SK-N-SH (cell line): ENCODE results near the gene SYNJ2. TPM values are rescaled to one million over a fixed set of nuclear protein-coding genes. Genes with fewer than 3 reads are reported as not detected.

Experiments
- CTCF ChIA-PET: fragments of 300-600, 350-600 bp; formaldehyde crosslinking; extraction: SDS; loops from one replicate; lab custom pipeline; 2021; lab: Yijun Ruan, JAX
- POLR2A ChIA-PET: fragments of 350-600 bp; sonication (Branson Sonifier 250); formaldehyde crosslinking; extraction: SDS; loops from one replicate; lab custom pipeline; 2020; ENCODE audit warnings: antibody characterized with exemption, inconsistent platforms; lab: Yijun Ruan, JAX
- DNase-seq: peaks from one replicate; pipeline ENCODE4 v3.0.0; 2012
- H2AFZ ChIP-seq: fragments of 200-600 bp; sonication (generic); 2 replicates; pipeline ENCODE4 v1.8.1; 2016; ENCODE audit warnings: antibody characterized with exemption, mild to moderate bottlenecking, low read depth
- H3F3A ChIP-seq: fragments of 200-600 bp; sonication (generic); replicated peaks from 2 replicates; pipeline ENCODE3; 2016; ENCODE audit warnings: antibody characterized with exemption, mild to moderate bottlenecking; ENCODE audit not compliant: insufficient read depth
- H3K27ac ChIP-seq, 2 experiments: fragments of 200-500 bp in 1 of 2; fragments of 200-600 bp in 1 of 2; sonication (Bioruptor generic) in 1 of 2; sonication (generic), shearing (Covaris generic) in 1 of 2; 2 replicates each; pipeline versions ENCODE4 v1.5.1 to v1.6.1; 2014 to 2016; ENCODE audit warnings: low read depth in 2 of 2, inconsistent platforms in 1 of 2, low read length in 1 of 2, mild to moderate bottlenecking in 1 of 2, mixed read lengths in 1 of 2
- H3K27me3 ChIP-seq: fragments of 200-600 bp; sonication (generic), shearing (Covaris generic); 2 replicates; pipeline ENCODE4 v1.6.1; 2016; ENCODE audit warnings: mixed run types; ENCODE audit not compliant: insufficient read depth
- H3K36me3 ChIP-seq, 2 experiments: fragments of 200-500 bp in 1 of 2; fragments of 200-600 bp in 1 of 2; sonication (Bioruptor generic) in 1 of 2; sonication (generic) in 1 of 2; replicated peaks in 1 of 2; 2 replicates each; pipeline versions ENCODE3 to v1.5.1; 2014 to 2016; ENCODE audit warnings: low read length in 1 of 2, mild to moderate bottlenecking in 1 of 2; ENCODE audit not compliant: insufficient read depth in 2 of 2, control insufficient read depth in 1 of 2
- H3K4me1 ChIP-seq, 2 experiments: fragments of 200-500 bp in 1 of 2; fragments of 200-600 bp in 1 of 2; sonication (Bioruptor generic) in 1 of 2; sonication (generic), shearing (Covaris generic) in 1 of 2; 2 replicates each; pipeline versions ENCODE4 v1.5.1 to v1.6.1; 2014 to 2016; ENCODE audit warnings: low read depth in 1 of 2, low read length in 1 of 2, mixed run types in 1 of 2; ENCODE audit not compliant: insufficient read depth in 2 of 2, control insufficient read depth in 1 of 2
- H3K4me2 ChIP-seq: fragments of 200-600 bp; sonication (generic), shearing (Covaris generic); 2 replicates; pipeline ENCODE4 v1.6.1; 2017; ENCODE audit warnings: mixed run types
- H3K4me3 ChIP-seq, 2 experiments: fragments of 200-500 bp in 1 of 2; fragments of 200-600 bp in 1 of 2; sonication (Bioruptor generic) in 1 of 2; sonication (generic), shearing (Covaris generic) in 1 of 2; 2 replicates each; pipeline versions ENCODE4 v1.5.1 to v1.8.1; 2014 to 2016; ENCODE audit warnings: low read depth in 2 of 2, inconsistent platforms in 1 of 2, low read length in 1 of 2, mild to moderate bottlenecking in 1 of 2, mixed read lengths in 1 of 2, moderate library complexity in 1 of 2
- H3K79me2 ChIP-seq: fragments of 200-600 bp; sonication (generic); 2 replicates; pipeline ENCODE4 v1.8.1; 2017; ENCODE audit warnings: mild to moderate bottlenecking; ENCODE audit not compliant: insufficient read depth
- H3K9ac ChIP-seq: fragments of 200-600 bp; sonication (generic); 2 replicates; pipeline ENCODE4 v1.6.1; 2017; ENCODE audit warnings: mixed run types
- H3K9me2 ChIP-seq: fragments of 200-600 bp; sonication (generic); 2 replicates; pipeline ENCODE4 v1.6.1; 2017; ENCODE audit warnings: mixed run types
- H3K9me3 ChIP-seq: fragments of 200-600 bp; sonication (generic); 2 replicates; pipeline ENCODE4 v1.6.1; 2017; ENCODE audit warnings: mixed run types, mild to moderate bottlenecking, moderate library complexity
- H4K20me1 ChIP-seq: fragments of 200-600 bp; sonication (generic); 2 replicates; pipeline ENCODE4 v1.6.1; 2017; ENCODE audit warnings: mild to moderate bottlenecking, mixed run types; ENCODE audit not compliant: insufficient read depth
- CHD2 ChIP-seq: fragments of 150-350 bp; IDR thresholded peaks from 2 replicates; pipeline ENCODE4 v1.6.1; 2018; ENCODE audit warnings: low read length; ENCODE audit not compliant: partially characterized antibody
- ELF1 ChIP-seq: IDR thresholded peaks from 2 replicates; pipeline ENCODE4 v1.4.0; 2012
- EP300 ChIP-seq, 2 experiments: IDR thresholded peaks; 2 replicates each; pipeline versions ENCODE4 v1.4.0 to v1.6.1; 2012; ENCODE audit warnings: borderline replicate concordance in 1 of 2, low read depth in 1 of 2, low read length in 1 of 2
- FOSL2 ChIP-seq: IDR thresholded peaks from 2 replicates; pipeline ENCODE4 v1.4.0; 2012; ENCODE audit warnings: low read depth, mild to moderate bottlenecking, moderate library complexity, borderline replicate concordance
- FOXJ3 ChIP-seq: sonication (generic); formaldehyde crosslinking; IDR thresholded peaks from 2 replicates; pipeline ENCODE4 v1.5.1; 2020; ENCODE audit warnings: mild to moderate bottlenecking, missing genetic modification reagents
- FOXM1 ChIP-seq: IDR thresholded peaks from 2 replicates; pipeline ENCODE4 v1.4.0; 2012; ENCODE audit warnings: low read depth, mild to moderate bottlenecking
- MAX ChIP-seq: IDR thresholded peaks from 2 replicates; pipeline ENCODE4 v1.4.0; 2012; ENCODE audit warnings: low read depth
- MEF2A ChIP-seq: IDR thresholded peaks from 2 replicates; pipeline ENCODE4 v1.4.0; 2012; ENCODE audit warnings: low read depth, borderline replicate concordance
- MXI1 ChIP-seq: IDR thresholded peaks from 2 replicates; pipeline ENCODE4 v1.6.1; 2012; ENCODE audit warnings: mild to moderate bottlenecking, low read depth, low read length, improper control_type of control experiment
- NRF1 ChIP-seq: IDR thresholded peaks from 2 replicates; pipeline ENCODE4 v1.6.1; 2012; ENCODE audit warnings: low read depth, mild to moderate bottlenecking, low read length
- PBX3 ChIP-seq: IDR thresholded peaks from 2 replicates; pipeline ENCODE4; 2012
- RAD21 ChIP-seq: IDR thresholded peaks from 2 replicates; pipeline ENCODE4 v1.6.1; 2012; ENCODE audit warnings: mild to moderate bottlenecking, low read length
- RCOR1 ChIP-seq: fragments of 150-350 bp; IDR thresholded peaks from 2 replicates; pipeline ENCODE4 v1.6.1; 2017; ENCODE audit warnings: antibody characterized with exemption, low read length
- SIN3A ChIP-seq: IDR thresholded peaks from 2 replicates; pipeline ENCODE4 v1.6.1; 2012; ENCODE audit warnings: low read depth, mild to moderate bottlenecking, low read length, moderate library complexity, borderline replicate concordance
- SMC3 ChIP-seq: IDR thresholded peaks from 2 replicates; pipeline ENCODE4 v1.6.1; 2012; ENCODE audit warnings: low read depth, low read length, improper control_type of control experiment
- TEAD4 ChIP-seq: IDR thresholded peaks from 2 replicates; pipeline ENCODE4 v1.4.0; 2012; ENCODE audit warnings: mild to moderate bottlenecking, borderline replicate concordance; ENCODE audit not compliant: insufficient read depth
- USF1 ChIP-seq: IDR thresholded peaks from 2 replicates; pipeline ENCODE4 v1.4.0; 2012; ENCODE audit warnings: low read depth, borderline replicate concordance
- WGBS: methylation state at CpG from one replicate; pipeline ENCODE4 v1.1.6; 2017; ENCODE audit warnings: low lambda C conversion rate; 5-methylcytosine and 5-hydroxymethylcytosine counted together
- polyA plus RNA-seq, 3 experiments: library from polyadenylated mRNA; depleted of rRNA; stranded (reverse); fragments of >200 nt; gene quantifications; 2 replicates each; pipeline ENCODE4 v1.2.3, GENCODE V29; 2012

SYNJ2 gene
- polyA plus RNA-seq, 1 of the 3 experiments (the other 2 are of a cell fraction), result 40.0 TPM

GRCh38 chr6:157955675-157956074 is 26.0 kb upstream of the SYNJ2 start (continued):
- TF ChIP-seq EP300 (IDR thresholded peaks at IDR 0.05; ENCODE audit: borderline replicate concordance in 1 of 2, low read depth in 1 of 2, low read length in 1 of 2), result no peak
- TF ChIP-seq MAX, result no peak
- TF ChIP-seq FOXM1, result no peak
- TF ChIP-seq, all 33 proteins: peak for 0

GRCh38 chr6:157956171-157956730 is 25.4 kb upstream of the SYNJ2 start:
- DNase-seq, result no peak
- CTCF ChIA-PET, result interaction anchor here (1.6 kb wide), 1 partner anchor 9 kb away, joined by 5 read pairs; no protein-coding TSS in a partner anchor
- no peak for TF ChIP-seq MEF2A
- no peak for TF ChIP-seq EP300 (IDR thresholded peaks at IDR 0.05; ENCODE audit: borderline replicate concordance in 1 of 2, low read depth in 1 of 2, low read length in 1 of 2)
- TF ChIP-seq RCOR1, result no peak
- TF ChIP-seq SMC3, result no peak
- TF ChIP-seq SIN3A, result no peak
- TF ChIP-seq NRF1, result no peak
- no peak for TF ChIP-seq MXI1
- TF ChIP-seq, all 33 proteins: peak for 0
- H3K9ac ChIP-seq, result no peak overlapping the region
- H3K9me2 ChIP-seq, result no peaks in the 10 kb centered on the region
- POLR2A ChIA-PET, result no interaction called here
- H3K4me2 ChIP-seq, result no peak overlapping the region
- no peaks in the 10 kb centered on the region for H3K79me2 ChIP-seq
- 90% methylated on average over 12 of the region's 12 CpGs for whole genome bisulfite sequencing
- H4K20me1 ChIP-seq, result no peaks in the 10 kb centered on the region
- peaks cover 9% of the 10 kb centered on the region; the same call in 1 of the 2 replicates for H3K9me3 ChIP-seq
- peaks cover 0 to 11% of the 10 kb centered on the region in 2 experiments; a peak in 1 of 4 replicates for H3K4me1 ChIP-seq
- peaks cover 0 to 3% of the 10 kb centered on the region in 2 experiments for H3K36me3 ChIP-seq
- H3K27ac ChIP-seq, result no peak overlapping the region
- H2AFZ ChIP-seq, result no peak overlapping the region
- peaks cover 7% of the 10 kb centered on the region for H3F3A ChIP-seq
- no peaks in the 10 kb centered on the region for H3K27me3 ChIP-seq
- H3K4me3 ChIP-seq, result no peak overlapping the region

GRCh38 chr6:157959451-157960227 is 22.0 kb upstream of the SYNJ2 start:
- Histone ChIP-seq H3F3A (peaks cover 36% of the 10 kb centered on the region), H3K9me3 (peaks cover 9% of the 10 kb centered on the region; the same call in 1 of the 2 replicates), H3K79me2 (no peaks in the 10 kb centered on the region), H3K27ac (no peak overlapping the region), H3K9me2 (no peaks in the 10 kb centered on the region), H3K27me3 (no peaks in the 10 kb centered on the region), H3K9ac (no peak overlapping the region), H3K4me2 (no peak overlapping the region), H4K20me1 (no peaks in the 10 kb centered on the region), H3K4me1 (peaks cover 3 to 29% of the 10 kb centered on the region in 2 experiments; a peak in 3 of 4 replicates), H3K4me3 (no peak overlapping the region), H3K36me3 (peaks cover 0 to 3% of the 10 kb centered on the region in 2 experiments), H2AFZ (no peak overlapping the region)
- ChIA-PET CTCF (interaction anchor here (1.6 kb wide), 1 partner anchor 204 kb away, joined by 8 read pairs; no protein-coding TSS in a partner anchor), POLR2A (no interaction called here)
- TF ChIP-seq ELF1 (no peak), USF1 (no peak), EP300 (IDR thresholded peaks at IDR 0.05; ENCODE audit: borderline replicate concordance in 1 of 2, low read depth in 1 of 2, low read length in 1 of 2) (no peak), TEAD4 (no peak), MXI1 (no peak), RAD21 (no peak), CHD2 (no peak), FOXM1 (no peak), FOSL2 (no peak), FOXJ3 (no peak), NRF1 (no peak), PBX3 (no peak)
- WGBS, result 83% methylated on average over 1 of the region's 1 CpG
- no peak for DNase-seq
